Osteoblast (primary cell): ENCODE results near the gene REPS2. TPM values are rescaled to one million over a fixed set of nuclear protein-coding genes. Genes with fewer than 3 reads are reported as not detected.

Source experiments
- DNase-seq: peaks from one replicate; pipeline ENCODE4 v3.0.0; 2011; ENCODE audit warnings: low spot score, mixed read lengths; ENCODE audit not compliant: insufficient read length; ENCODE audit errors: missing footprints
- H2AFZ ChIP-seq: 2 replicates; pipeline ENCODE4 v1.6.0; 2011; ENCODE audit warnings: mild to moderate bottlenecking, low read length
- H3K27ac ChIP-seq: 2 replicates; pipeline ENCODE4 v1.5.1; 2011; ENCODE audit warnings: mild to moderate bottlenecking, low read depth, low read length, moderate library complexity
- H3K27me3 ChIP-seq: 2 replicates; pipeline ENCODE4 v1.6.0; 2012; ENCODE audit warnings: mild to moderate bottlenecking, control low read depth, inconsistent platforms, low read length, moderate library complexity; ENCODE audit not compliant: insufficient read depth
- H3K36me3 ChIP-seq: 2 replicates; pipeline ENCODE4 v1.5.1; 2011; ENCODE audit warnings: mild to moderate bottlenecking, low read length, control low read depth, moderate library complexity; ENCODE audit not compliant: insufficient read depth
- H3K4me1 ChIP-seq: 2 replicates; pipeline ENCODE4 v1.5.1; 2011; ENCODE audit warnings: mild to moderate bottlenecking, low read length, control low read depth, moderate library complexity; ENCODE audit not compliant: insufficient read depth
- H3K4me2 ChIP-seq: 2 replicates; pipeline ENCODE4 v1.6.0; 2011; ENCODE audit warnings: mild to moderate bottlenecking, low read length; ENCODE audit not compliant: insufficient read depth
- H3K4me3 ChIP-seq: fragments of 200-600 bp; sonication (generic); 3 replicates; pipeline ENCODE4 v1.5.1; 2012; ENCODE audit warnings: mild to moderate bottlenecking, low read length, inconsistent platforms; ENCODE audit not compliant: insufficient read depth
- H3K79me2 ChIP-seq: 2 replicates; pipeline ENCODE4 v1.6.0; 2012; ENCODE audit warnings: mild to moderate bottlenecking, low read length, control low read depth, inconsistent platforms; ENCODE audit not compliant: insufficient read depth
- H3K9me3 ChIP-seq: 2 replicates; pipeline ENCODE4 v1.5.1; 2011; ENCODE audit warnings: low read depth, low read length, control low read depth
- H4K20me1 ChIP-seq: 2 replicates; pipeline ENCODE4 v1.6.0; 2012; ENCODE audit warnings: mild to moderate bottlenecking, low read length, control low read depth; ENCODE audit not compliant: insufficient read depth
- total RNA-seq: library from RNA; depleted of rRNA; stranded (reverse); fragments of >200 nt; gene quantifications from 2 replicates; pipeline ENCODE4 v1.2.3, GENCODE V29; 2012
- TF ChIP-seq, protein P1 (sequence below): IDR thresholded peaks from 2 replicates; pipeline ENCODE4 v1.5.1; 2011; ENCODE audit warnings: mild to moderate bottlenecking, low read depth, low read length, moderate library complexity; ENCODE audit errors: extremely low read depth

Gene REPS2
- total RNA-seq, 1 donor, result 0.72 TPM

DNA sequence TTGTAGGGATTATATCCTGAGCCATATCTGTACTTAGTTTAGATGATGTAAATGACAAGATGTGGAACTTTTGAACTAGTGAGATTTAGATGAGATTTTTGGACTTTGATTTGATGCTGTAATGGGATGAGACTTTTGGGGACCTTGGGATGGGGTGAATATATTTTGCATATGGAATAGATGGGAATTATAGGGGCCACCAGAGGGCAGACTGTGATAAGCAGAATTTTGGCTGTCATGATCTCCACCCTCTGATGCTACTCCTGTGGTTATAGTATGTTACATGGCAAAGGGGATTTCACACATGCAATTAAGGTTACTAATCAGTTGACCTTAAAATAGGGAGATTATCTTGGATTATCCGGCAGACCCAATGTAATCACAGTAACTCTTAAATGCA lies 214.5 kb downstream of the REPS2 start:
- H4K20me1 ChIP-seq, result no peaks in the 10 kb centered on the region
- no peaks in the 10 kb centered on the region for H3K36me3 ChIP-seq
- no peaks in the 10 kb centered on the region for H3K4me1 ChIP-seq
- DNase-seq, result no peak
- no peak overlapping the region for H2AFZ ChIP-seq
- H3K4me3 ChIP-seq, result no peak overlapping the region
- no peak overlapping the region for H3K27ac ChIP-seq
- H3K4me2 ChIP-seq, result no peak overlapping the region
- H3K9me3 ChIP-seq, result no peaks in the 10 kb centered on the region
- no peaks in the 10 kb centered on the region for H3K79me2 ChIP-seq
- no peaks in the 10 kb centered on the region for H3K27me3 ChIP-seq
- TF ChIP-seq, protein P1, sequence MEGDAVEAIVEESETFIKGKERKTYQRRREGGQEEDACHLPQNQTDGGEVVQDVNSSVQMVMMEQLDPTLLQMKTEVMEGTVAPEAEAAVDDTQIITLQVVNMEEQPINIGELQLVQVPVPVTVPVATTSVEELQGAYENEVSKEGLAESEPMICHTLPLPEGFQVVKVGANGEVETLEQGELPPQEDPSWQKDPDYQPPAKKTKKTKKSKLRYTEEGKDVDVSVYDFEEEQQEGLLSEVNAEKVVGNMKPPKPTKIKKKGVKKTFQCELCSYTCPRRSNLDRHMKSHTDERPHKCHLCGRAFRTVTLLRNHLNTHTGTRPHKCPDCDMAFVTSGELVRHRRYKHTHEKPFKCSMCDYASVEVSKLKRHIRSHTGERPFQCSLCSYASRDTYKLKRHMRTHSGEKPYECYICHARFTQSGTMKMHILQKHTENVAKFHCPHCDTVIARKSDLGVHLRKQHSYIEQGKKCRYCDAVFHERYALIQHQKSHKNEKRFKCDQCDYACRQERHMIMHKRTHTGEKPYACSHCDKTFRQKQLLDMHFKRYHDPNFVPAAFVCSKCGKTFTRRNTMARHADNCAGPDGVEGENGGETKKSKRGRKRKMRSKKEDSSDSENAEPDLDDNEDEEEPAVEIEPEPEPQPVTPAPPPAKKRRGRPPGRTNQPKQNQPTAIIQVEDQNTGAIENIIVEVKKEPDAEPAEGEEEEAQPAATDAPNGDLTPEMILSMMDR, result peak; percentile 29

DNA sequence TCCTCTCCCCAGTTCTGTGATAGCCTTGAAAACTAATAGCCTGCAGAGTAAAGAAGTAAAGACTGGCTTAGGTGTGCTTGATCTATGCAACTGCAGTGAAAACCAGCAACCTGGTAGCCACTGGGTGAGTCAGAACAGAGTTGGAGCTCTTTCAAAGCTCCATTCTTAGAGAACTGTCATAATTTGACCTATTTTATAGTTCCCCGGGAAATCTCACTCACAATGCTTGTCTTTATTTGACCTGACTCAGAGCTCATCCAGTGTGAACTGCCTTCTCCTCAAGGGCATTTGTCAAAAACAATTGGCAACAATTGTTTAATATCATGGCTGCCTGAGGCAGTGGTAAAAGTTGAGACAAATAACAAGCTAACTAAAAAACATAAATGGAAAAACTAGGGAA lies 215.5 kb downstream of the REPS2 start:
- no peak overlapping the region for H3K4me3 ChIP-seq
- no peaks in the 10 kb centered on the region for H3K4me1 ChIP-seq
- no peak overlapping the region for H3K27ac ChIP-seq
- H3K9me3 ChIP-seq, result no peaks in the 10 kb centered on the region
- H3K4me2 ChIP-seq, result no peak overlapping the region
- no peaks in the 10 kb centered on the region for H3K27me3 ChIP-seq
- no peak overlapping the region for H2AFZ ChIP-seq
- TF ChIP-seq, protein P1, result no peak
- no peaks in the 10 kb centered on the region for H3K36me3 ChIP-seq
- DNase-seq, result no peak
- no peaks in the 10 kb centered on the region for H3K79me2 ChIP-seq
- H4K20me1 ChIP-seq, result no peaks in the 10 kb centered on the region

DNA sequence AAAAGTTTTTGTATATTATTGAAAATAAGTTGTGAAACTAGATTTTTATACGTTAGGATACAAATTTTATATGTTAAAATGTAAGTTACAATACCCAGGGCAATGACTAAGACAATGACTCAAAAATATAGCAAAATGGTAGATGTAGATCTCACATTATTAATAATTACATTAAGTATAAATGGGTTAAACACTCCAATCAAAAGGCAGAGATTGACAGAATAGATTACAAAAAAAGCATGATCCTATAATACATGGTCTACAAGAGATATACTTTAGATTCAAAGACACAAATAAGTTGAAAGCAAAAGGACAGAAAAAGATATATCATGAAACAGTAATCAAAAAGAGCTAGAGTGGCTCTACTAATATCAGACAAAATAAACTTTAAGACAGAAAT lies 217.6 kb downstream of the REPS2 start:
- H3K27ac ChIP-seq, result no peak overlapping the region
- H3K36me3 ChIP-seq, result no peaks in the 10 kb centered on the region
- H3K4me1 ChIP-seq, result no peaks in the 10 kb centered on the region
- TF ChIP-seq, protein P1, result no peak
- H3K79me2 ChIP-seq, result no peaks in the 10 kb centered on the region
- no peaks in the 10 kb centered on the region for H3K9me3 ChIP-seq
- no peak overlapping the region for H3K4me2 ChIP-seq
- H3K27me3 ChIP-seq, result no peaks in the 10 kb centered on the region
- H2AFZ ChIP-seq, result no peak overlapping the region
- H3K4me3 ChIP-seq, result no peak overlapping the region
- H4K20me1 ChIP-seq, result no peaks in the 10 kb centered on the region
- DNase-seq, result no peak

DNA sequence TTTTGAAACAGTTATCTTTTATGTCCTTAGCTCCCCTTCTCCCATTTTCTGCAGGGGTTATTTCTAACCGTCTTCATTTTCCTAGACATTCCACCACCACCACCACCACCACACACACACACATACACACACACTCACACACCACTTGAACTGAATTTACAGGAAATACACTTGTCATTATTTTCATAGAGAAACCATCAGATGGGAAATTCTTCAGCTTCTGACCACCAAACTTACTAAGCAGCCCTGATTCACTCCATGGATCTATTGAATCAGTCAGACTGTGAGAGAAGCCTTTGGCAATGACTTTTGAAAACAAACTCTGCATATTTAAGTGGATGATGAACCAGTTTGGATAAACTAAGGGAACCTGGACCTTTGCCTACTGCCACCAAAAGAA lies 218.5 kb downstream of the REPS2 start:
- H3K4me2 ChIP-seq, result no peak overlapping the region
- no peaks in the 10 kb centered on the region for H3K27me3 ChIP-seq
- no peaks in the 10 kb centered on the region for H3K79me2 ChIP-seq
- no peaks in the 10 kb centered on the region for H3K4me1 ChIP-seq
- H3K27ac ChIP-seq, result no peak overlapping the region
- TF ChIP-seq, protein P1, result no peak
- no peaks in the 10 kb centered on the region for H4K20me1 ChIP-seq
- H3K4me3 ChIP-seq, result no peak overlapping the region
- no peak overlapping the region for H2AFZ ChIP-seq
- H3K9me3 ChIP-seq, result no peaks in the 10 kb centered on the region
- no peak for DNase-seq
- no peaks in the 10 kb centered on the region for H3K36me3 ChIP-seq
